22Rv1 (cell line): ENCODE data around the gene ATP5F1E.

Experiments used
- H3K27ac ChIP-seq: fragments of 450-650 bp; 2 replicates; pipeline ENCODE4 v1.5.1; 2017
- ZFX ChIP-seq: fragments of 450-650 bp; IDR thresholded peaks from 2 replicates; pipeline ENCODE4 v1.6.1; 2017; ENCODE audit warnings: antibody characterized with exemption, borderline replicate concordance
- TF ChIP-seq, protein P1 (sequence below): fragments of 450-650 bp; IDR thresholded peaks from 2 replicates; pipeline ENCODE4 v1.5.1; 2017; ENCODE audit warnings: mild to moderate bottlenecking

The ATP5F1E gene

DNA sequence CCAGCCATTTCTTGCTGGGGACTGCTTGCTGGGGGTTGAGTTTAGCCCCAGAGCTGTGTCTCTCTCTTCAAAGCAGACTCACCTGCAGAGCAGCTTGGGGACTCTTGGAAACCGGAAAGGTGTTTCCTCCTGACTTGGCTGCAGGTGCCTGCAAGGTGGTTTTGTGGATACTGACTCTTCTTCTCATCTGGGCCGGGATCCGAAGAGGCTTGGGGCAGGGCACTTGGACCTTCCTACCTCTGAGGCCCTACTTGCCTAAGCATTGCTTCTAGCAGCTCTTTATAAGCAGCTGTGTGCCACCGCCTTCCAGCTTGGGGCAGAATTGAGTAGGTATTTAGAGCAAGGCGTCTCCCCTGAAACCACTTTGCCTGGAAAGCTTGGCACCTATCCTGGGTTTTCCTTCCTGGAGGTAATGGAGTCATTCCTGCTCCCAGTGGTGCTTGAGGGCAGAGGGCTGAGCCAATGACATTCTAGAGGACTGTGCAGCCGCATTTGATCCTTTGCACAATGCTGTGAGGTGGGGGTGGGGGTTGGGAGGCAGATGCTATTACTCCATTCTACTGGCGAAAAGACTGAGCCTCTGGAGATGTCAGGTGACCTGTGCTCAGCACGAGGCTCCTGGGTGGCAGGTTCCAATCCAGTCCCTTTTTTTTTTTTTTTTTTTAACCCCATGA is 21.7 kb downstream of the ATP5F1E start:
- H3K27ac ChIP-seq: no peak overlapping the region
- TF ChIP-seq ZFX: no peak
- TF ChIP-seq, protein P1, sequence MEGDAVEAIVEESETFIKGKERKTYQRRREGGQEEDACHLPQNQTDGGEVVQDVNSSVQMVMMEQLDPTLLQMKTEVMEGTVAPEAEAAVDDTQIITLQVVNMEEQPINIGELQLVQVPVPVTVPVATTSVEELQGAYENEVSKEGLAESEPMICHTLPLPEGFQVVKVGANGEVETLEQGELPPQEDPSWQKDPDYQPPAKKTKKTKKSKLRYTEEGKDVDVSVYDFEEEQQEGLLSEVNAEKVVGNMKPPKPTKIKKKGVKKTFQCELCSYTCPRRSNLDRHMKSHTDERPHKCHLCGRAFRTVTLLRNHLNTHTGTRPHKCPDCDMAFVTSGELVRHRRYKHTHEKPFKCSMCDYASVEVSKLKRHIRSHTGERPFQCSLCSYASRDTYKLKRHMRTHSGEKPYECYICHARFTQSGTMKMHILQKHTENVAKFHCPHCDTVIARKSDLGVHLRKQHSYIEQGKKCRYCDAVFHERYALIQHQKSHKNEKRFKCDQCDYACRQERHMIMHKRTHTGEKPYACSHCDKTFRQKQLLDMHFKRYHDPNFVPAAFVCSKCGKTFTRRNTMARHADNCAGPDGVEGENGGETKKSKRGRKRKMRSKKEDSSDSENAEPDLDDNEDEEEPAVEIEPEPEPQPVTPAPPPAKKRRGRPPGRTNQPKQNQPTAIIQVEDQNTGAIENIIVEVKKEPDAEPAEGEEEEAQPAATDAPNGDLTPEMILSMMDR: no peak

DNA sequence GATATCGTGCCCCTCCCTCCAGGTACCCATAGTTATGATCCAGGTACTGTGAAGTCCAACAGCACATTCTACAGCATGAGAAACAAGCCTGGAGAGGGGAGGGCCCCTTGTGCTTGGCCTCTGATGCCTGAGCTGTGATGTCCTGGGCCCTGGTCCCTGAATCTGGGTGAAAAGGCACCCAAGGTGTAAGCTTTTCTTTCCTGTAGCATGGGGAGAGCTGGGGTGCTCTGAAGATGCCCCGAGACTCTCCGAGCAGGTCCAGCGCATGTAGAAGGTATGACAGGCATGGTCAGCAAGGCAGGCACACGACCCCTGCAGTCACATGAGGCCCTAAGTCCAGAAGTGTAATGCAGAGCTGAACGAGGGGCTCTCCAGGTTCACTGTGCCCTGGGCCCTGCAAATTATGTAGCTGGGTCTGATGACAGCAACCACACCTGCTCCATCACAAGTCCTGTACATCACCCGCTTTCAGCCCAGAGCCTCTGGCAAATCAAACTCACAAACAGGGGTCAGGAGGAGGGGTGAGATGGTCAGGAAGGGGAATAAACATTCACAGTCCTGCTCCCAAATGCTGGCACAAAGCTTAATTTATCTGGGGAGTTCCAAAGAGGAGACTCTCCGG is 23.3 kb downstream of the ATP5F1E start:
- TF ChIP-seq, protein P1: no peak
- TF ChIP-seq ZFX: no peak
- no peak overlapping the region for H3K27ac ChIP-seq

DNA sequence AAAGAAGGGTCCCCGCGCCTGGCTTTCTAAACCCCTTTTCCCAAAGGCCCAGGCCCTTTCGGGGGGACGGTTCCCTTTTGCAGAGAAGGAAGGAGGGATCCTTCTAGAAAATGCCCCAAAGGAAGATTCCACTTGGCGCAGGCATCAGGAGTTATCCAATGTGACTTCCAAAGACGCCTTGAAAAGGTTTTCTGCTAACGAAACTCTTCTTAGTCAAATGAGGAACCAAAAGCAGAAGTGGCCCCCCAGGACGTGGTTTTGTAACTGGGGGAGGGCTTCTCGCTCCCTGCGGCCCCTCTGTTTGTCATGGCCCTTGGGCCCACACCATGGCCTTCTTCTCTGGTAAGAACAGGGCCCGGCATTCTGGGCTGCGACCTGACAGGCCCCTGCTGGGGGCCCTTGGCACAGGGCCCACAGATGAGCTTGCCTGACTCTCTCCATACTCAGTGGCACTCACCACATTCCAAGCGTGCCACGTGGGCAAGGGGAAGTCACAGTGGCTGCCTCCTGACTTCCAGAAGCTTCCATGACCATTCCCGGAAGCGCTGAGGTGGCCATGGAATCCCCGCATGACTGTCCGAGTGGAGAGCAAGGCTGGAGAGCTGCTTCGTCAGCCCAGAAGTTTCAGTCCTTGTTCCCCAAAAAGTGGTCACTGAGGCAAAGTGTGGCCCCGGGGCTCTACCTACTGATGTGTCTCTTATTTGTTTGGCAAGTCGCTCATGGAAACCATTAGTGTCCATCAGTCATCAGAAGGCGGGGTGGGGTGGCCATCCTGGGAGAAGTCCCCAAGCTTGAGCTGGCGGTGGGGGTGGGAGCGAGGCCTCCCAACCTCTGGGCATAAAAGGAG is 24.2 kb downstream of the ATP5F1E start:
- peak overlapping the region; percentile 58; the same call in 1 of the 2 replicates for H3K27ac ChIP-seq
- TF ChIP-seq, protein P1: no peak
- TF ChIP-seq ZFX: no peak

DNA sequence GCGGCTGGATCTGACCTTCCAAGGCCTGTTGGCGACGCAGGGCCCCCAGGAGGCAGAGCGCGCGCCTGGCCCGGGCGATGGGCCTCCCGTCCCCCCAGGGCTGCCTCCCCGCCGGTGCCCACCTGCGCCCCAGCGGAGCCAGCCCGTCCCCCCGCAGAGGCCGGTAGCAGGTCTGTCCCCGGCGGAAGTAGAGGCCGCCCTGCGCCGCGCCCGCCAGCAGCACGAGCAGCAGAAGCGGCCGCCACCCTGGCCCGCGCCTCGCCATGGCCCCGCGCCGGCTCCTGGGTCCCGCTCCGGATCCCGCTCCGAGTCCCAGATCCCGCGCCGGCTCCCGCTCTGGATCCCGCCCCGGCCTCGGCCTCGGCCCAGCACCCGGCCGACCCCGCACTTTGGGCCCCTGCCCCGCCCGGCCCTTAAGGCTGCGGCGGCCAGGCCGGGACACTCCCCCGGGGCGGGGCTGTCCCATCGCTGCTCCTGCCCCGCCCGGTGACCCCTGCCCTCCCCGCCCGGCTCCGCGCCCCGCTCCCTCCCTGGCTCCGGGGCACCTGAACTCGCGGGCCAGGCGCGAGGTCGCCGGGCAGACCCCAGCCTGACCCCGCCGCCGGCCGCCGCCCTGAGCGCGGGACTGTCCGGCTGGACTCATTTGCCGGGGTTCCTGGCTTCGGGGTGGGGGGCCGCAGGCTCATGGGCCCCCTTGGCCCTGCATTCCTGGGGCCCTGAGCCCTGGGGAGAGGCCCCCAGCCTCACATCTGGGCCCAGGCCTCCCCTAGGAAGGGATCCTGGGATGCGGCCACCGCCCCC is 25.1 kb downstream of the ATP5F1E start, which contains the start of gene CTSZ:
CTSZ (minus strand) TSS at position 391 of the 801 bp plus-strand sequence; CDS start at position 265, 126 bp downstream.
- TF ChIP-seq, protein P1: no peak
- TF ChIP-seq ZFX: no peak
- peak within 1 kb of the TSS; percentile 58 for H3K27ac ChIP-seq

DNA sequence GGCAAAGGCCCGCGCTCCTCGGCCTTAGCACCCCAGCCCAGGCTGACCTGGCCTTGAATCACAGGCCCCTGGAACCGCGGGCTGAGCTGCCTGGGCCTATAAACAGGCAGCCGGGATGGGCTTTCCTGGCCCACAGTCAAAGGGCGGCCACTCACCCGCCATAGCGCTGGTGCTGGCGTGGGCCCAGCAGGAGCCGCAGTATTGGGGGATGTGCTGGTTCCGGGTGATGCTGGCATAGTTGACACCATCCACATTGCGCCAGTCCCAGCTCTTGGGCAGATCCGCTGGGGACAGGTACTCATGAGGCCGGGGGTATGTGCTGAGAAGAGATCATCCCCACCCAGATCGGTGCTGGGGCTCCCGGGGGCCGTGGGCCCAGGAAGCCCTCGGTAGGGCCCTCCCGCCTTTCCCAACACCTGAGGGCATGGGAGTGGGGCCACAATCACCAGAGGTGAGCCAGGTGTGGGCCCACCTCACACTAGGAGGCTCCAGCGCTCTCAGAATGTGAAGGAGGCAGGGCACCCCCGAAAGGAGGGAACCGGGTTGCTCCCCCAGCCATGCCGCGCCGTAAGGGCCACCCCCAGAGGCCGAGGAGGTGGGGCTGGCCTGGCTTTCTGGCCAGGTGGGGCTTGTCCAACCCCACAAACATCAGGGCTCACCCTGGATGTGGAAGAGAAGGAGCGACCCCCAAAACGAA is 25.8 kb downstream of the ATP5F1E start:
- H3K27ac ChIP-seq: peak overlapping the region; percentile 58
- no peak for TF ChIP-seq ZFX
- TF ChIP-seq, protein P1: no peak

DNA sequence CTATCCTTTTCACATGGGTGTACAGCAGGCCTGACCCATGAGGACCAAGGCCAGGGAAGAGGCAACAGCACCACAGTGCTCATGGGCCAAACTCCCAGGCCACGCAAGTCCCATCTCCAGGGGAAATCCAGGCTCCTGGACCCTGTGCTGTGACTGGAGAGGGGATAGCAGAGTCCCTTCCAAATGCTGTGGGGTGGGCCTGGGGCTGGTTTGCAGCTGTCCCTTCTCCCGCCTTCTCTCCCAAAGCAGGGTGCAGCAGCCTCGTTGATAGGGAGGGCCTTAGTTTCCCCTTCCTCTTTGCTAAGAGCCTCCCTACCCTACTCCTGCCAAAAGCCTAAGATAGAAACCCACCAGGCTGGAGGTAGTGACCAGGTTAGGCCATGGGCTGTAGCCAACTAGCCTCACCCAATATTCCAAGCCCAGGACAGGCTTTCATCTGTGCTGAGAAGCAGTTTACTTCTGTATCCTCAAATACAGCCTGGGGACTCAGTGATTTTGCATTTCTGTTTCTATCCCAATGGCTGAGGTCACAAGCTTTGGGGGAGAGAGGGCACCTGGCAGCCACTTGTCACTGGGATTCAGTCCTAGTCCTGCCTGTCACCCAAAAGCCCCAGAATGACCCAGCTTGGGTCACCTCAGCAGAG is 26.5 kb downstream of the ATP5F1E start:
- TF ChIP-seq ZFX: no peak
- TF ChIP-seq, protein P1: no peak
- H3K27ac ChIP-seq: no peak overlapping the region; the same call in 1 of the 2 replicates
